ENCODE data around the gene MOB1B. TPM values are rescaled to one million over a fixed set of nuclear protein-coding genes. Genes with fewer than 3 reads are reported as not detected.

Gene MOB1B
- total RNA-seq, 4 donors from 2014 or later, result 8.3 to 17.9 (median 11.6) TPM

GRCh38 chr4:70925899-70926635 lies 23.9 kb downstream of the MOB1B start:
- no peaks in the 10 kb centered on the region for H3K36me3 ChIP-seq
- 51 to 77% methylated on average over 6 of the region's 6 CpGs for WGBS, 2 donors
- TF ChIP-seq CTCF (IDR thresholded peaks at IDR 0.05), result no peak
- TF ChIP-seq POLR2A (IDR thresholded peaks at IDR 0.05), result no peak

GRCh38 chr4:70927502-70928137 lies 25.5 kb downstream of the MOB1B start:
- H3K4me1 ChIP-seq, result peaks cover 0 to 3% (median 0%) of the 10 kb centered on the region in 3 donors
- no peaks in the 10 kb centered on the region for H3K9me3 ChIP-seq
- no peaks in the 10 kb centered on the region for H3K36me3 ChIP-seq
- no peak overlapping the region for H3K27ac ChIP-seq
- no peaks in the 10 kb centered on the region for H3K27me3 ChIP-seq
- no peak overlapping the region for H3K4me3 ChIP-seq
- WGBS, 2 donors, result 51 to 75% methylated on average over 8 of the region's 8 CpGs
- DNase-seq, result no peak
- intact Hi-C loops (cut with DNase I), result no loop called here
- no peak for TF ChIP-seq POLR2A (IDR thresholded peaks at IDR 0.05)
- no peak for TF ChIP-seq CTCF (IDR thresholded peaks at IDR 0.05)

More at GRCh38 chr4:70925899-70926635, 23.9 kb downstream of the MOB1B start:
- peaks cover 0 to 3% (median 0%) of the 10 kb centered on the region in 3 donors for H3K4me1 ChIP-seq
- H3K27me3 ChIP-seq, result no peaks in the 10 kb centered on the region
- DNase-seq, result no peak
- H3K4me3 ChIP-seq, result no peak overlapping the region
- H3K27ac ChIP-seq, result no peak overlapping the region
- no peaks in the 10 kb centered on the region for H3K9me3 ChIP-seq
- intact Hi-C loops (cut with DNase I), result no loop called here

GRCh38 chr4:70930530-70931256 lies 28.5 kb downstream of the MOB1B start:
- Histone ChIP-seq H3K4me3 (no peak overlapping the region), H3K4me1 (peaks cover 0 to 3% (median 0%) of the 10 kb centered on the region in 3 donors), H3K9me3 (no peaks in the 10 kb centered on the region), H3K27me3 (no peaks in the 10 kb centered on the region), H3K27ac (no peak overlapping the region), H3K36me3 (no peaks in the 10 kb centered on the region)
- intact Hi-C loops (cut with DNase I), result no loop called here
- WGBS, 2 donors, result 71 to 85% methylated on average over 2 of the region's 2 CpGs
- TF ChIP-seq CTCF (IDR thresholded peaks at IDR 0.05), result no peak
- no peak for TF ChIP-seq POLR2A (IDR thresholded peaks at IDR 0.05)
- no peak for DNase-seq

GRCh38 chr4:70931347-70931746 lies 29.2 kb downstream of the MOB1B start:
- TF ChIP-seq POLR2A (IDR thresholded peaks at IDR 0.05) (no peak), CTCF (IDR thresholded peaks at IDR 0.05) (no peak)
- peaks cover 0 to 3% (median 0%) of the 10 kb centered on the region in 3 donors for H3K4me1 ChIP-seq
- 77 to 82% methylated on average over 1 of the region's 1 CpG for WGBS, 2 donors
- no peak for DNase-seq
- H3K27ac ChIP-seq, result no peak overlapping the region
- H3K27me3 ChIP-seq, result no peaks in the 10 kb centered on the region
- intact Hi-C loops (cut with DNase I), result no loop called here
- H3K4me3 ChIP-seq, result no peak overlapping the region
- no peaks in the 10 kb centered on the region for H3K36me3 ChIP-seq
- H3K9me3 ChIP-seq, result no peaks in the 10 kb centered on the region

- no peak overlapping the region for H3K4me3 ChIP-seq
- TF ChIP-seq POLR2A (IDR thresholded peaks at IDR 0.05) (no peak), CTCF (IDR thresholded peaks at IDR 0.05) (no peak)
- peaks cover 0 to 3% (median 0%) of the 10 kb centered on the region in 3 donors for H3K4me1 ChIP-seq
- WGBS, 2 donors, result 93 to 98% methylated on average over 2 of the region's 2 CpGs
- H3K36me3 ChIP-seq, result no peaks in the 10 kb centered on the region
- H3K27me3 ChIP-seq, result no peaks in the 10 kb centered on the region
- H3K9me3 ChIP-seq, result no peaks in the 10 kb centered on the region
- no peak for DNase-seq
- intact Hi-C loops (cut with DNase I), result no loop called here
- no peak overlapping the region for H3K27ac ChIP-seq
Observed at GRCh38 chr4:70932984-70933383, 30.8 kb downstream of the MOB1B start.

Measured in esophagus squamous epithelium (tissue), 5 donors.